HepG2 (cell line): ENCODE results near the gene ESYT2. TPM values are rescaled to one million over a fixed set of nuclear protein-coding genes. Genes with fewer than 3 reads are reported as not detected.

ENCODE experiments used
- ATAC-seq: fragments of 200-7000 bp; cut with Tn5 transposase; 3 replicates; pipeline ENCODE4 v1.9.1; 2020; ENCODE audit warnings: mild to moderate bottlenecking, moderate library complexity
- BruUV-seq: library from RNA; stranded (reverse); fragments of 400-500 nt; replicated peaks from 2 replicates; lab custom pipeline; 2021; lab: Mats Ljungman, UMichigan
- CTCF ChIA-PET: fragments of 300-600 bp; formaldehyde crosslinking; extraction: SDS; loops from one replicate; lab custom pipeline; 2021; ENCODE audit warnings: low total read pairs, inconsistent platforms, low intra/inter-chr PET ratio; lab: Yijun Ruan, JAX
- POLR2A ChIA-PET: fragments of 350-600 bp; sonication (Branson Sonifier 250); formaldehyde crosslinking; loops from one replicate; lab custom pipeline; 2020; ENCODE audit warnings: antibody characterized with exemption, inconsistent platforms; lab: Yijun Ruan, JAX
- DNase-seq: peaks from one replicate; pipeline ENCODE4 v3.0.0-alpha.2; 2015; ENCODE audit warnings: low spot score
- FAIRE-seq: peaks from 3 replicates; lab custom pipeline; 2011; peaks lifted over from hg19 to GRCh38; lab: Jason Lieb, UNC
- H2AFZ ChIP-seq: one replicate; pipeline ENCODE4 v1.6.1; 2011; ENCODE audit warnings: low read length, inconsistent platforms
- H3K27ac ChIP-seq: fragments of 300-600 bp; 3 replicates; pipeline ENCODE4 v1.8.0; 2011; ENCODE audit warnings: mixed run types, mild to moderate bottlenecking, mixed read lengths, low read length, inconsistent platforms; ENCODE audit not compliant: insufficient read depth; ENCODE audit errors: extremely low read length
- H3K27me3 ChIP-seq, 2 experiments: fragments of 200-600 bp in 1 of 2; 2 replicates in 1 of 2; 3 replicates in 1 of 2; pipeline versions ENCODE4 v1.6.0 to v1.8.0; 2011; ENCODE audit warnings: low read length in 2 of 2, mild to moderate bottlenecking in 2 of 2, moderate library complexity in 2 of 2, inconsistent platforms in 1 of 2; ENCODE audit not compliant: insufficient read depth in 2 of 2, control insufficient read depth in 1 of 2
- H3K36me3 ChIP-seq, 2 experiments: fragments of 200-600 bp in 1 of 2; replicated peaks in 1 of 2; 2 replicates in 1 of 2; 3 replicates in 1 of 2; pipeline versions ENCODE4 v1.5.1 to v1.8.0; 2011; ENCODE audit warnings: low read length in 2 of 2, inconsistent platforms in 1 of 2; ENCODE audit not compliant: insufficient read depth in 2 of 2, control insufficient read depth in 1 of 2
- H3K4me1 ChIP-seq: 2 replicates; pipeline ENCODE4 v1.5.1; 2012; ENCODE audit warnings: low read length, inconsistent platforms; ENCODE audit not compliant: insufficient read depth
- H3K4me2 ChIP-seq: 2 replicates; pipeline ENCODE4 v1.6.0; 2011; ENCODE audit warnings: low read depth, low read length, inconsistent platforms
- H3K4me3 ChIP-seq, 3 experiments: fragments of 200-600 bp in 1 of 3; sonication (generic), shearing (Covaris generic) in 1 of 3; replicated peaks in 1 of 3; 2 replicates each; pipeline ENCODE4 v1.5.1; 2011 to 2016; ENCODE audit warnings: low read length in 3 of 3, inconsistent platforms in 2 of 3, low read depth in 2 of 3, mild to moderate bottlenecking in 2 of 3, control low read depth in 1 of 3, mixed read lengths in 1 of 3; ENCODE audit not compliant: insufficient read depth in 1 of 3
- H3K79me2 ChIP-seq: one replicate; pipeline ENCODE4 v1.6.1; 2011; ENCODE audit warnings: low read length, inconsistent platforms; ENCODE audit not compliant: insufficient read depth
- H3K9ac ChIP-seq: 2 replicates; pipeline ENCODE4 v1.6.0; 2011; ENCODE audit warnings: mild to moderate bottlenecking, low read depth, low read length, inconsistent platforms; ENCODE audit not compliant: insufficient read depth
- H3K9me3 ChIP-seq: 2 replicates; pipeline ENCODE4 v1.5.1; 2012; ENCODE audit warnings: mild to moderate bottlenecking, low read length
- H4K20me1 ChIP-seq: 2 replicates; pipeline ENCODE4 v1.6.0; 2011; ENCODE audit warnings: inconsistent platforms, mild to moderate bottlenecking, low read length, moderate library complexity; ENCODE audit not compliant: insufficient read depth
- IRX3 ChIP-seq: sonication (generic); formaldehyde crosslinking; IDR thresholded peaks from 2 replicates; pipeline ENCODE4 v1.8.1; 2023; ENCODE audit warnings: mild to moderate bottlenecking, low read depth, missing genetic modification reagents, borderline replicate concordance
- ZBTB26 ChIP-seq: IDR thresholded peaks from 2 replicates; pipeline ENCODE4 v1.6.1; 2016; ENCODE audit warnings: missing compliant biosample characterization, missing genetic modification reagents, borderline replicate concordance
- ZBTB33 ChIP-seq: sonication (generic); formaldehyde crosslinking; IDR thresholded peaks from 2 replicates; pipeline ENCODE4 v1.4.0; 2020; ENCODE audit warnings: missing genetic modification reagents
- ZNF609 ChIP-seq: sonication (generic); formaldehyde crosslinking; IDR thresholded peaks from 2 replicates; pipeline ENCODE4 v1.4.0; 2020; ENCODE audit warnings: mild to moderate bottlenecking, missing genetic modification reagents, borderline replicate concordance
- WGBS: methylation state at CpG from one replicate; pipeline ENCODE4 v1.1.6; 2017; ENCODE audit warnings: low lambda C conversion rate; 5-methylcytosine and 5-hydroxymethylcytosine counted together
- in situ Hi-C: cut with HindIII; loops from 2 replicates; pipeline ENCODE4 v1.10.0; 2017; ENCODE audit warnings: low pct_unique_long_range_greater_than_20kb; ENCODE audit not compliant: extremely low pct_ligation_motif_present
- intact Hi-C: fragments of 100-400 bp; cut with micrococcal nuclease; formaldehyde crosslinking; loops from one replicate; pipeline ENCODE4 v1.10.0; 2022; ENCODE audit not compliant: unreplicated experiment
- polyA plus RNA-seq, 8 experiments: library from polyadenylated mRNA; depleted of rRNA in 3 of 8; stranded (reverse) in 7 of 8; unstranded in 1 of 8; fragments of >200 nt; fragmentation: Illumina TruSeq in 4 of 8; extraction: Trizol in 4 of 8; gene quantifications; 2 replicates each; pipeline versions ENCODE4 v1.2.1 to v1.2.3, GENCODE V29; 2011 to 2016; ENCODE audit warnings: low read depth in 4 of 8, missing spikeins in 1 of 8, mixed read lengths in 1 of 8; ENCODE audit not compliant: insufficient read depth in 1 of 8
- total RNA-seq, 5 experiments: library from RNA; depleted of rRNA; stranded (reverse); fragments of >200 nt; fragmentation: Illumina TruSeq; extraction: Trizol; gene quantifications; 2 replicates each; pipeline ENCODE4 v1.2.3, GENCODE V29; 2016; ENCODE audit warnings: low read depth in 1 of 5

Gene ESYT2
- total and polyA plus RNA-seq, 2 of the 13 experiments (the other 11 are each of a cell fraction or from before 2014, with no cell fraction given), result 28.5 to 37.3 TPM

- H4K20me1 ChIP-seq, result peaks cover 3% of the 10 kb centered on the region; the same call in 1 of the 2 replicates
- no peak overlapping the region for H3K27ac ChIP-seq
- no peak overlapping the region for H3K4me3 ChIP-seq
- ChIA-PET POLR2A (no interaction called here), CTCF (no interaction called here)
- H3K4me1 ChIP-seq, result peaks cover 15% of the 10 kb centered on the region
- DNase-seq (no peak), FAIRE-seq (no peak), ATAC-seq (no peak)
- in situ Hi-C loops, result no loop called here
- no peak overlapping the region for H3K4me2 ChIP-seq
- H2AFZ ChIP-seq, result no peak overlapping the region
- no peak overlapping the region for H3K9ac ChIP-seq
- intact Hi-C loops, result no loop called here
- no peak for TF ChIP-seq ZNF609 (CRISPR knock-in tag)
- TF ChIP-seq IRX3 (CRISPR knock-in tag), result no peak
- H3K79me2 ChIP-seq, result peaks cover 56% of the 10 kb centered on the region
- 97% methylated on average over 18 of the region's 18 CpGs for WGBS
- no TSS peak for BruUV-seq
- peaks cover 1 to 23% of the 10 kb centered on the region in 2 experiments; a peak in 2 of 5 replicates for H3K36me3 ChIP-seq
- no peaks in the 10 kb centered on the region for H3K9me3 ChIP-seq
- H3K27me3 ChIP-seq, result no peaks in the 10 kb centered on the region
These were observed 21.2 kb downstream of the ESYT2 start for GRCh38 chr7:158808126-158808525.

GRCh38 chr7:158805937-158806336 is 23.4 kb downstream of the ESYT2 start:
- 85% methylated on average over 21 of the region's 21 CpGs for WGBS
- CTCF ChIA-PET, result no interaction called here
- no peak for ATAC-seq
- in situ Hi-C loops (no loop called here), intact Hi-C loops (no loop called here)
- Histone ChIP-seq H3K9ac (no peak overlapping the region), H3K27ac (no peak overlapping the region), H4K20me1 (peaks cover 8% of the 10 kb centered on the region; the same call in 1 of the 2 replicates), H2AFZ (no peak overlapping the region), H3K4me1 (no peaks in the 10 kb centered on the region), H3K36me3 (peaks cover 1 to 23% of the 10 kb centered on the region in 2 experiments; a peak in 2 of 5 replicates), H3K27me3 (no peaks in the 10 kb centered on the region), H3K4me3 (no peak overlapping the region), H3K4me2 (no peak overlapping the region), H3K79me2 (peaks cover 57% of the 10 kb centered on the region), H3K9me3 (no peaks in the 10 kb centered on the region)
- BruUV-seq, result no TSS peak
- no peak for DNase-seq
- FAIRE-seq, result no peak
- POLR2A ChIA-PET, result no interaction called here
- TF ChIP-seq ZBTB26 (CRISPR knock-in tag), result no peak
- TF ChIP-seq ZBTB33 (CRISPR knock-in tag), result peak; percentile 71
